ENCODE results near the gene AUTS2.

The AUTS2 gene

DNA sequence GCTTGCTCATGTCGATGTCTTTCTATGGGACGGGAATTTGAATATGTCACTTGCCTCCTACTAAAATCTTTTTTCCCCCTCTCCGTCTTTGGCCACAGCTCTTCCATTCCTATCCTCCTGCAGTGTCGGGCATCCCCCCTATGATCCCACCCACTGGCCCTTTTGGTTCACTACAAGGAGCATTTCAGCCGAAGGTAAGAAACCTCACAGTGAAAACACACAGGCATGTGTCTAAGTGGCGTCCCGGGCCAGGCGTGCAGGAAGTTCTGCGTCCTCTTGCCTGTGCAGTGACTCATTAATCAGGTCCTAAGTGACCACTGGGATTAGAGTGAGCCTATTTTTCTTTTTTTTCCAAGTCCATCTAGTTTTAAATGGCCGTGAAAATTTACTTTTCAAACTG lies 1173.2 kb downstream of the AUTS2 start:
- Histone ChIP-seq H4K20me1 (ENCODE audit: insufficient read depth, low read length) (no peaks in the 10 kb centered on the region), H3K27me3 (ENCODE audit: insufficient read depth, low read length) (no peaks in the 10 kb centered on the region), H3K4me1 (ENCODE audit: insufficient read depth, low read length, severe bottlenecking) (peaks cover 29% of the 10 kb centered on the region), H2AFZ (ENCODE audit: low read length) (no peak overlapping the region), H3K27ac (ENCODE audit: low read depth, low read length, poor library complexity, severe bottlenecking) (no peak overlapping the region), H3K36me3 (ENCODE audit: insufficient read depth, low read length) (peaks cover 71% of the 10 kb centered on the region), H3K4me3 (ENCODE audit: low read depth, low read length, poor library complexity, severe bottlenecking) (no peak overlapping the region), H3K79me2 (ENCODE audit: insufficient read depth, low read length) (no peaks in the 10 kb centered on the region), H3K9me3 (ENCODE audit: low read length) (no peaks in the 10 kb centered on the region), H3K9ac (ENCODE audit: low read length) (no peak overlapping the region), H3K9me2 (ENCODE audit: low read depth, low read length) (no peaks in the 10 kb centered on the region), H3F3A (ENCODE audit: insufficient read depth, low read length) (no peaks in the 10 kb centered on the region), H3K4me2 (ENCODE audit: low read length) (no peak overlapping the region)
- TF ChIP-seq, protein P1, sequence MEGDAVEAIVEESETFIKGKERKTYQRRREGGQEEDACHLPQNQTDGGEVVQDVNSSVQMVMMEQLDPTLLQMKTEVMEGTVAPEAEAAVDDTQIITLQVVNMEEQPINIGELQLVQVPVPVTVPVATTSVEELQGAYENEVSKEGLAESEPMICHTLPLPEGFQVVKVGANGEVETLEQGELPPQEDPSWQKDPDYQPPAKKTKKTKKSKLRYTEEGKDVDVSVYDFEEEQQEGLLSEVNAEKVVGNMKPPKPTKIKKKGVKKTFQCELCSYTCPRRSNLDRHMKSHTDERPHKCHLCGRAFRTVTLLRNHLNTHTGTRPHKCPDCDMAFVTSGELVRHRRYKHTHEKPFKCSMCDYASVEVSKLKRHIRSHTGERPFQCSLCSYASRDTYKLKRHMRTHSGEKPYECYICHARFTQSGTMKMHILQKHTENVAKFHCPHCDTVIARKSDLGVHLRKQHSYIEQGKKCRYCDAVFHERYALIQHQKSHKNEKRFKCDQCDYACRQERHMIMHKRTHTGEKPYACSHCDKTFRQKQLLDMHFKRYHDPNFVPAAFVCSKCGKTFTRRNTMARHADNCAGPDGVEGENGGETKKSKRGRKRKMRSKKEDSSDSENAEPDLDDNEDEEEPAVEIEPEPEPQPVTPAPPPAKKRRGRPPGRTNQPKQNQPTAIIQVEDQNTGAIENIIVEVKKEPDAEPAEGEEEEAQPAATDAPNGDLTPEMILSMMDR (IDR thresholded peaks at IDR 0.05; ENCODE audit: low read length) = no peak
- TF ChIP-seq EZH2 (IDR thresholded peaks at IDR 0.05; ENCODE audit: borderline replicate concordance, low read length) = no peak

DNA sequence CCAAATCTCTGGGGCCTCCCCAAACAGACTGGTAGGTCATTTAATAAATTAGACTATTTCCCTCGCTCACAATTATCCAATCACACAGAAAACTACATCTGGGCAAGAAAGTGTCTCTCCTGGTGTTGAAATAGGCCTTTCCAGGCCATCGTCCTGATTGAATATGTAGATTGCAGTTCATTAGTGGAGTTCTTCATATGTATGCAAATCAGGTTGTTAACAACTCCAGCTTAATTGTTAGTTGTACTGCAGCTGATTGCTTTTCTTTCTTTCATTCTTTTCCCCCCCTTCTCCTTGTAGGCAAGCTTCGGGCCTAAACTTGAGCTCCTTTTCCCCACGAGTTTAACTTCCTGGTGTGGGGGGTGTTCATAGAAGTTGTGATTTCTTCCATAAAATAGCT lies 1174.6 kb downstream of the AUTS2 start:
- H4K20me1 ChIP-seq (ENCODE audit: insufficient read depth, low read length) = no peaks in the 10 kb centered on the region
- H3K4me2 ChIP-seq (ENCODE audit: low read length) = no peak overlapping the region
- no peaks in the 10 kb centered on the region for H3K27me3 ChIP-seq (ENCODE audit: insufficient read depth, low read length)
- no peak overlapping the region for H3K4me3 ChIP-seq (ENCODE audit: low read depth, low read length, poor library complexity, severe bottlenecking)
- H3K9me3 ChIP-seq (ENCODE audit: low read length) = no peaks in the 10 kb centered on the region
- H3F3A ChIP-seq (ENCODE audit: insufficient read depth, low read length) = no peaks in the 10 kb centered on the region
- H3K79me2 ChIP-seq (ENCODE audit: insufficient read depth, low read length) = no peaks in the 10 kb centered on the region
- peaks cover 70% of the 10 kb centered on the region for H3K36me3 ChIP-seq (ENCODE audit: insufficient read depth, low read length)
- TF ChIP-seq, protein P1 (IDR thresholded peaks at IDR 0.05; ENCODE audit: low read length) = no peak
- TF ChIP-seq EZH2 (IDR thresholded peaks at IDR 0.05; ENCODE audit: borderline replicate concordance, low read length) = no peak
- peaks cover 32% of the 10 kb centered on the region for H3K4me1 ChIP-seq (ENCODE audit: insufficient read depth, low read length, severe bottlenecking)
- no peak overlapping the region for H3K27ac ChIP-seq (ENCODE audit: low read depth, low read length, poor library complexity, severe bottlenecking)
- no peaks in the 10 kb centered on the region for H3K9me2 ChIP-seq (ENCODE audit: low read depth, low read length)
- no peak overlapping the region for H2AFZ ChIP-seq (ENCODE audit: low read length)
- no peak overlapping the region for H3K9ac ChIP-seq (ENCODE audit: low read length)

DNA sequence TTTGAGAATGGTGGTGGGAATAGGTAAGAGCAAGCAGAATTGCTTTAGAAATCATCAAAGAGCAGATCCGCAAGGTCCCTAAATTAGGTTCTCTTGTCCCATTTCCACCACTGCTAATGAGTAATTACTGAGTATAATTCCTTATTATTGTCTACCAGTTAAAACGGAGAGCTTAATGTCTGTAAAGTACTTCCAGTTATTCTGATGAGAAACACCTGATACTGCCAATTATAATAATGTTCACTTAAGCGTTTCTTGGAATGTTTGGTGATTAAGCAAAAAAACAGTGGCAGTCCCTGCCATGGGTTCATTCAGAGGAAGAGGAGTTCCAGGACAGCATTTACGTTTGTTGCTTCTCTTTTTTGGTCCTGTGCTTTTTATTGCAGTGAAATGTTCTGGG lies 1175.1 kb downstream of the AUTS2 start:
- Histone ChIP-seq H3K9me3 (ENCODE audit: low read length) (no peaks in the 10 kb centered on the region), H3K9ac (ENCODE audit: low read length) (no peak overlapping the region), H3K4me2 (ENCODE audit: low read length) (no peak overlapping the region), H3K4me1 (ENCODE audit: insufficient read depth, low read length, severe bottlenecking) (peaks cover 33% of the 10 kb centered on the region), H3K79me2 (ENCODE audit: insufficient read depth, low read length) (no peaks in the 10 kb centered on the region), H4K20me1 (ENCODE audit: insufficient read depth, low read length) (no peaks in the 10 kb centered on the region), H3K27ac (ENCODE audit: low read depth, low read length, poor library complexity, severe bottlenecking) (no peak overlapping the region), H3K4me3 (ENCODE audit: low read depth, low read length, poor library complexity, severe bottlenecking) (no peak overlapping the region), H3F3A (ENCODE audit: insufficient read depth, low read length) (no peaks in the 10 kb centered on the region), H3K27me3 (ENCODE audit: insufficient read depth, low read length) (no peaks in the 10 kb centered on the region), H3K9me2 (ENCODE audit: low read depth, low read length) (no peaks in the 10 kb centered on the region), H3K36me3 (ENCODE audit: insufficient read depth, low read length) (peaks cover 69% of the 10 kb centered on the region), H2AFZ (ENCODE audit: low read length) (no peak overlapping the region)
- TF ChIP-seq EZH2 (IDR thresholded peaks at IDR 0.05; ENCODE audit: borderline replicate concordance, low read length) = no peak
- TF ChIP-seq, protein P1 (IDR thresholded peaks at IDR 0.05; ENCODE audit: low read length) = no peak

Measured in OCI-LY1 (cell line).